ENCODE data around the gene ACTN1.

The ACTN1 gene

DNA sequence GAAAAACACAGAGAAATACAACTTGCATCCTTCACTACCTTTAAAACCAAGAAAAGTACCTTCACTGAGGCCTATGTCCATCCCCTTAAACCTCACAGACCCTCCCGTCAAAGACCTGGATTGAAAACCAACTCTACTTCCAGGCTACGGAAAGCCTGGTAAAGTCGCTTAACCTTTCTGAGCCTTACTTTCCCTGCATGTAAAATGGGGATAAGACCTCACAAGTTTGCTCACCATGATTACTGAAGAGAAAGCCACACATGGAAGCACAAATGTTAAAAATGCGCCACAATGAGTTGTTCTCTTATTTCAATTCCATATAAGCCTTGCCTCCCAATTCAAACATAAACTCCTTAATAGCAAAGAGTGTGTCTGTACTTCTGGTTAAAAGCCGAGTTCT is 8.4 kb downstream of the ACTN1 start:
- DNase-seq (ENCODE audit: insufficient read length, low spot score) (no peak), FAIRE-seq (no peak)

- DNase-seq (ENCODE audit: insufficient read length, low spot score), result no peak
- no peak for FAIRE-seq
These were observed 9.0 kb downstream of the ACTN1 start for GRCh38 chr14:68970038-68970612.

DNA sequence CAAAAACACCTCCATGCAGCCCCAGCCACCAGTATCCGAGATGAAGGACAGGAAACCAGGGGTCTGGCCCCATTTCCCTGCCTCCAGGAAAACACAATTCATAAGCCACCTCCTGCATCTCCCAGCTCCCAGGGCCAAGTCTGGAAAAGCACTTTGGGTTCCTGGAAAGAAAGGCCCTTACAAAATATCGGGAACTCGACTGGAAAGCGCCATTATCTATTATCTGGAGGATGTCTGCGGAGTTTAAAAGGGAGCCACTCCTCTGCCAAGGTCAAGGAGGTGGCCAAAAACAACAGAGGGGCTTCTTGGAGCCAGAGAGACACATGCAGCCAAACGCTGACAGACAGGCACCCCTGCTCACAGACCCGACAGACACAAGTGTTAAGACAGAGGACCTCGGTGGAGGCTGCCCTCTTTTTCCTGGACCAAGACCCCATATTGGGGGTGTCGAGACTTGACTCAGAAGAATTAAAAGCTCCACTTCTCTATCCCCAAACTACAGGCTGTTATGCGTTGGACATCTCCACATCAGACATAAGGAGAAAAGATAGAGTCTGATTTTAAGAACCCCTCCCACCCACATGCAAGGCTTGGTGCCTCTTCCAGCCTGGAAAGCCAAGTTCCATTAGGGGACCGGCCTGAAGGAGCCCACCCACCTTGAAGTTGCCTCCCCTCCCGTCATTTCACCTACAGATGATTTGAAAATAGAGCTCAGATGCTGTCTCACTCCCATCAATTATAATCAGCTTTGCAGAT is 9.6 kb downstream of the ACTN1 start:
- DNase-seq (ENCODE audit: insufficient read length, low spot score) (no peak), FAIRE-seq (peak; percentile 77)

DNA sequence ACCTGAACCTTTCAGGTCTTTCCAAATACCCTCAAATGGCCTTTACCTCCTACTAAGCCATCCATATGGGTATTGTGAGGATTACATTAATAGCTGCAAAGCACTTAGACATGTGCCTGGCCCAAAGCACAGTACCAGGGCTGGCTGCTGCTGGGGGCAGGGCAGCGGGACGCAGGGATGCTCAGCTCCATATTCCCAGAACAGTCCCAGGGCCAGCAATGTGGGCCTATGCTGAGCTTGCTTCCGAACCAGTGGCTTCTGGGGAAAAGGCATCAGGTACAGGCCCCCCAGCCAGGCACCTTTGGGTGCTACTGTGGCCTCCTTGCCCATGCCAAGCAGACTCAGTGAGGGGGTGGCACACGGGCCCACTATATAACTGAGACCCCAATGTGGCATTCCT is 10.4 kb downstream of the ACTN1 start:
- no peak for FAIRE-seq
- DNase-seq (ENCODE audit: insufficient read length, low spot score), result no peak

- DNase-seq (ENCODE audit: insufficient read length, low spot score) (no peak), FAIRE-seq (peak; percentile 94)
These were observed 11.1 kb downstream of the ACTN1 start for GRCh38 chr14:68968051-68968450.

DNA sequence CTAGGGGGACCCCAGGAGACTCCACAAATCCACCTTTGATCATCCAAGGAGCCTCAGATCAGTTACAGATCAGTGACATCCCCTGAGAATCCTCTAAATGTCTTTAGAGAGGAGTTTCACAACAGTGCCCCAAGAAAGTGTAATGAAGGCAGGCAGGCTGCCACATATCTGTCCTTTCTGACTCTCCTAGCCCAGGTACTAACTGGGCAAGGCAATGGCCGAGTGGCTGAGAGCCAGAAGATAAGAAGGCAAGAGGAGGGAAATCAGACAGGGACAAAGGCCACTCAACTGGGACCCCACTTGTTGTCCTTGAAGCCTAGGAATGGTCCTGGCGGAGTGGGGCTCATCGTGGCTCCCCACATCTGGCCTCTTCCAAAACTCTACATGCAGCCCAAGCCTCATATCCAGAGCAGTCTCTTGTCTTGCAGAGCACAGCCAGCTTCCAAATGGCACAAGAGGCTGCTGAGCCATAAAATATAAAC is 11.6 kb downstream of the ACTN1 start:
- FAIRE-seq (no peak), DNase-seq (ENCODE audit: insufficient read length, low spot score) (no peak)

DNA sequence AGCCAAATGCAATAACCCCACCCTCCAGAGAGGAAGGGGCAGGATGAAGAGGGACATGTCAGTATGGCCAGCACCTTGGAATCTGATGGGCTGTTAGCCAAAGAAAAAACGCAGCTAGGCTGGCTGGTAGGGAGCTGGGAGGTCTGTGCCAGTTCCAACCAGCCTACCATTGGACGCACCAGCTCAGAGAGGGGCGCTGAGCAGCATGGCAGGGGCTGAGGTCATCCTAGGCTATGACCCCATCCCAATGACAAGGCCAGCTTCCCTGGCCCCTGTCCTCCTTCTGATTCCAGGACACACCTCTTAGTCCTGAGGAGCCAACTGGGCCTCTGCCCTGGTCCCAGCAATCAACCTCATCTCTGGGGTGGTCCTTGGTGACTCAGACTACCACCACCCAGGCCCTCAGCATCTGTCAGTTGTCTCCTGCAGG is 12.2 kb downstream of the ACTN1 start:
- peak; percentile 96 for FAIRE-seq

GRCh38 chr14:68965261-68965761 is 13.8 kb downstream of the ACTN1 start:
- no peak for FAIRE-seq
- no peak for DNase-seq (ENCODE audit: insufficient read length, low spot score)

More for the DNA sequence above, 12.2 kb downstream of the ACTN1 start:
- peak; percentile 61 for DNase-seq (ENCODE audit: insufficient read length, low spot score)

- FAIRE-seq, result peak; percentile 95
These were observed 14.6 kb downstream of the ACTN1 start for GRCh38 chr14:68964300-68965093.

GRCh38 chr14:68962681-68963080 is 16.4 kb downstream of the ACTN1 start:
- FAIRE-seq (no peak), DNase-seq (ENCODE audit: insufficient read length, low spot score) (no peak)

More at GRCh38 chr14:68964300-68965093, 14.6 kb downstream of the ACTN1 start:
- DNase-seq (ENCODE audit: insufficient read length, low spot score), result no peak

DNA sequence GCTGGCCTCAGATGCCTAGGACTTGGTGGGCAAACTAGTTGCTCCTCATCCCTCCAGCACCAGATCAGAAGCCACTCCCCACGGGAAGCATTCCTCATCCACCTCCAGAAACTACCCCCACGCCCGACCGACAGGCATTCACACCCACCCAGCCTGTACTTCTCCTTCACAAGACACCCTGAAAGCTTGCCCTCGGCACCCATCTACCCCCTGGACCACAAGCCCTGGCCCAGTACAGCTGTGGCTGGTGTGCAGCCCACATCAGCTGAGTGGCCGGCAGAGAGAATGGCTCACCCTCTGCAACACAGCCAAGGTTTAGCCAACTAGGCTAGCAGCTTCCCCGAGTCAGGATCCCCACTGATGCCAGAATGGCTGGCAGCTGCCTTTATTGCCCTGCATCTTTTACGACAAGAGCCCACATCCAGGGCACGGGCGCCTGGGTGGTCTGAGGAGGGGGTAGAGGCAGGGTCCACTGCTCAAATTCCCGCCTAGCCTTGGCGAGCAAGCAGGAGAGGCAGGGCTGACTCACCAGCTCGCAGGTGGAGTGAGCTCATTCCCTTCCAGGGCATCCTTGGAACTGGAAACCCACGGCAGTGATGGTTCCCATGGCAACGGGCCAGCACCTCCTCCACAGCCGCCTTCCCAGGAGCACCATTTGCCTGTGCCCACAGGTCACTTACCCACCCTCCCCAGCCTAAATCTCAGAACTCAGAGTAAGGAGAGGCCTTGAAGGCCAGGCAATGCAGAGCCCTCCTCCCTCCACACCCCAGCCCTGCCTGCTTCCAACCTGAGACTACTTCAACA is 17.1 kb downstream of the ACTN1 start:
- DNase-seq (ENCODE audit: insufficient read length, low spot score) (peak; percentile 76), FAIRE-seq (peak; percentile 99)

GRCh38 chr14:68961361-68961760 is 17.7 kb downstream of the ACTN1 start:
- FAIRE-seq, result no peak
- no peak for DNase-seq (ENCODE audit: insufficient read length, low spot score)

DNA sequence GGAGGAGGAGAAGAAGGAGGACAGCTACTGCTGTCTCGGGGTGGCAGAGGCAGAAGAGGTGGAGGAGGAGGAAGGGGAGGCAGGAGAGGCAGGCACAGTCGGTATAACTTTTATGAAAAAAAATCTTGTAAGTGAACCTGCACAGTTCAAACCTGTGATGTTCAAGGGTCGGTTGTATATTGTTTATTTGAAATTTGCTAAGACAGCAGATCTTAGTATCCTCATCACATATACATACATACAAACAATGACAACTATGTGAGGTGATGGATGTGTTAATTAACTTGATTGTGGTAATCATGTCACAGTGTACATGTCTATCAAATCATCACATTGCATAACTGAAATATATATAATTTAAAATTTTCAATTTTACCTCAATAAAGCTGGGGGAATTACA is 19.0 kb downstream of the ACTN1 start:
- no peak for DNase-seq (ENCODE audit: insufficient read length, low spot score)
- peak; percentile 91 for FAIRE-seq

DNA sequence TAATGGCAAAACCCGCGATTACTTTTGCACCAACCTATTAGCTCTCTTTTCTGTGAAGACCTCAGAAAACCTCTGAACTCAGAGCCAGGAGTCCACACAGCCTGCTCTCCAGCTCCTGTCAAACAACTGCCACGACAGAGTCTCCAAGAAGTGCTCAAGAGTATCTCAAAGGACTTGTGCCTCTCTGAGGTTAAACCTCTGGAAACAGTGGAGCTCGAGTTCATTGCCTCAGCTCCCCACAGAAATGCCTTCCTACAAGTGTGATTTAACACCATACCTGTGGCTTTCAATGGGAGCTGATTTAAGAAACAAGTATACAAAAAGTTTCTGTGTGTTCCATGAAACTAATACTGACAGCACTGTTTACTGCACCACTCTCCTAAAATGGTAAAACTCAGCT is 20.1 kb downstream of the ACTN1 start:
- FAIRE-seq, result no peak
- no peak for DNase-seq (ENCODE audit: insufficient read length, low spot score)

GRCh38 chr14:68958553-68958952 is 20.5 kb downstream of the ACTN1 start:
- FAIRE-seq (peak; percentile 78), DNase-seq (ENCODE audit: insufficient read length, low spot score) (peak; percentile 72)

DNA sequence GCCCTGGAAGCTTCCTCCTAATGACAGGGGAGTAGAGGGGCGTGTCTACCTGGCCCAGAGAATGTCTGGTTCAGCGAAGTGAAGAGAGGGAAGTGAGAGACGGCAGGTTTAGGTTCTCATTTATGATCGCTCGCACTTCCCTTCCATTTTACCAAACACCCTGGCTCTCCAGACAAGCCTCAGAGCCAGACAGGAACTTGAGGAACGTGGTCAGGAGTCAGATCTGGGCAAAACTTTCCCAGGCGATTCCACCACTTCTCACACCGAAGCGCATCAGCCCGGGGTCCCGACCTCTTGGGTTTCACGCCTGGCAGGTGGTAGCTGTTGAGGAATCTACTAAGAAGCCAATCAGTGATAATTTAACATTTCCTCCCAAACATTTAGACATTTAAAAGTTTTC is 21.3 kb downstream of the ACTN1 start:
- DNase-seq (ENCODE audit: insufficient read length, low spot score) (no peak), FAIRE-seq (no peak)

DNA sequence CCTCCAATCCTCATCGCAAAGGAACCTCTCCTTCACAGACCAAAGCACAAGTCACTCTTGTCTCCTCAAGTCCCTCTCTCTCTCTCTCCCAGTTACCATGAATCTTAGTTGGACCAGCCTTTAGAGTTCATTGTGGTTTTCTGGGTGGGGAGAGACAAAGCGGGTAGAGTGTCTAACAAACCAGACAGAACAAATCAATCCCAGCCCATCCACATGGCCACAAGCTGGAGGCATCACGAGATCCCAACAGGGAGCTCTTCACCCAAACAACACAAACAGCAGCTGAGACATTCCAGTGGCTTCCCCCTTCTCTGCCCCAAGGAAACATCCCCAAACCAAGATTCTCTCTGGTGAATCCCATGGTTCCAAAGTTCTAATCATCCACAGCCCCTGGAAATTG is 22.4 kb downstream of the ACTN1 start:
- FAIRE-seq (peak; percentile 85), DNase-seq (ENCODE audit: insufficient read length, low spot score) (no peak)

DNA sequence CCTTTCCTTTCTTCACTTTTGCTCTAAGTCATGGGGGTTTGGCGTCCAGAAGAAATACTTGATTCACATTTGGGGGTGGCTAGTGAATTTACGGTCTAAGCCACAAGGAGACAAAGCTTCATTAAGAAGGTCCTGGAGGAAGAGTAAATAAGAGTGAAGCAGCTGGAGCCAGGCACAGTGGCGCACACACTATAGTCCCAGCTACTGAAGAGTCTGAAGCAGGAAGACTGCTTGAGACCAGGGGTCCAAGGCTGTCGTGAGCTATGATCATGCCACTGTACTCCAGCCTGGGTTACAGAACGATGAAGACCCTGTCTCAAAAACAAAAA is 23.3 kb downstream of the ACTN1 start:
- peak; percentile 49 for FAIRE-seq
- no peak for DNase-seq (ENCODE audit: insufficient read length, low spot score)

GRCh38 chr14:68955164-68955850 is 23.8 kb downstream of the ACTN1 start:
- DNase-seq (ENCODE audit: insufficient read length, low spot score), result no peak
- no peak for FAIRE-seq

GRCh38 chr14:68953196-68953555 is 25.9 kb downstream of the ACTN1 start:
- DNase-seq (ENCODE audit: insufficient read length, low spot score) (no peak), FAIRE-seq (peak; percentile 88)

All from HTR-8/SVneo (cell line).